Measurements from ENCODE around the gene HIF3A. TPM values are rescaled to one million over a fixed set of nuclear protein-coding genes. Genes with fewer than 3 reads are reported as not detected.

Gene HIF3A
- total and polyA plus RNA-seq, 2 donors (not counting 3 experiments of a cell fraction or from before 2014, with no cell fraction given) = 8.1 to 8.5 TPM

DNA sequence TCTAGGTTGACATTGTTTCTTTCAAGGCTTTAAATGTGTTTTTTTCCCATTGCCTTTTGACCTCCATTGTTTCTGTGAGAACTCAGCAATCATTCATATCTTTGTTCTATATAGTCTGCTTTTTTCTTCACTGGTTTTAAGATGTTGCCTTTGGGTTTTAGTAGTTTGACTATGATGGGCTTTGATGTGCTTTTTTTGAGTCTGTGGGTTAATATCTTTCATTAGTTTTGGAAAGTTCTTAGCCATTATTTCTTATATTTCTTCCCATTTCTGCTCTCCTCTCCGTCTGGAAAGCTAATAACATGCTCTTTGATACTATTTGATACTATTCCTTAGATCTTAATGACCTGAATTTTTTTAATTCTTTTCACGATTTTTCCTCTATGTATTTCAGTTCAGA, 83.8 kb downstream of the HIF3A start:
- ChIA-PET POLR2A (no interaction called here), CTCF (interaction anchor here (1.3 kb wide), 1 partner anchor 100 kb away, joined by 3 read pairs; no protein-coding TSS in a partner anchor)
- Histone ChIP-seq H3K4me3 (replicated peaks in 1 of 3; ENCODE audit: insufficient read depth in 1 of 3, low read depth in 1 of 3, low read length in 3 of 3) (no peak overlapping the region), H3K27ac (ENCODE audit: insufficient read depth, low read depth, low read length) (no peak overlapping the region), H3K9ac (replicated peaks; ENCODE audit: extremely low read depth, insufficient read depth, low read length) (no peak overlapping the region), H3K9me3 (replicated peaks; ENCODE audit: control insufficient read depth, insufficient read depth, low read length) (no peaks in the 10 kb centered on the region), H3K27me3 (ENCODE audit: control insufficient read depth in 2 of 2, insufficient read depth in 2 of 2, low read length in 2 of 2) (no peaks in the 10 kb centered on the region), H3K79me2 (ENCODE audit: control insufficient read depth, insufficient read depth, low read length) (peaks cover 19% of the 10 kb centered on the region), H3K9me1 (replicated peaks; ENCODE audit: control insufficient read depth, extremely low read depth, insufficient read depth, low read length) (no peaks in the 10 kb centered on the region), H2AFZ (ENCODE audit: low read depth, low read length) (no peak overlapping the region), H4K20me1 (replicated peaks; ENCODE audit: control insufficient read depth, extremely low read depth, insufficient read depth, low read length) (no peaks in the 10 kb centered on the region), H3K4me1 (ENCODE audit: control insufficient read depth, extremely low read depth, insufficient read depth, low read length) (no peaks in the 10 kb centered on the region), H3K36me3 (ENCODE audit: control insufficient read depth in 2 of 2, extremely low read depth in 1 of 2, insufficient read depth in 2 of 2, low read length in 2 of 2) (peaks cover 28 to 38% of the 10 kb centered on the region in 2 experiments), H3K4me2 (ENCODE audit: insufficient read depth, low read length) (no peak overlapping the region)
- no TSS peak for BruUV-seq (replicated peaks)
- peak; percentile 34 for DNase-seq (ENCODE audit: low read depth, low spot score)
- intact Hi-C loops (cut with micrococcal nuclease) = no loop called here
- TF ChIP-seq FOS (IDR thresholded peaks at IDR 0.05; ENCODE audit: borderline replicate concordance, insufficient read depth, low read length) = no peak
- no peak for TF ChIP-seq POLR2A (IDR thresholded peaks at IDR 0.05; ENCODE audit: low read depth, low read length)
- no peak for TF ChIP-seq MYC (IDR thresholded peaks at IDR 0.05; ENCODE audit: low read depth, low read length)
- TF ChIP-seq, protein P1, sequence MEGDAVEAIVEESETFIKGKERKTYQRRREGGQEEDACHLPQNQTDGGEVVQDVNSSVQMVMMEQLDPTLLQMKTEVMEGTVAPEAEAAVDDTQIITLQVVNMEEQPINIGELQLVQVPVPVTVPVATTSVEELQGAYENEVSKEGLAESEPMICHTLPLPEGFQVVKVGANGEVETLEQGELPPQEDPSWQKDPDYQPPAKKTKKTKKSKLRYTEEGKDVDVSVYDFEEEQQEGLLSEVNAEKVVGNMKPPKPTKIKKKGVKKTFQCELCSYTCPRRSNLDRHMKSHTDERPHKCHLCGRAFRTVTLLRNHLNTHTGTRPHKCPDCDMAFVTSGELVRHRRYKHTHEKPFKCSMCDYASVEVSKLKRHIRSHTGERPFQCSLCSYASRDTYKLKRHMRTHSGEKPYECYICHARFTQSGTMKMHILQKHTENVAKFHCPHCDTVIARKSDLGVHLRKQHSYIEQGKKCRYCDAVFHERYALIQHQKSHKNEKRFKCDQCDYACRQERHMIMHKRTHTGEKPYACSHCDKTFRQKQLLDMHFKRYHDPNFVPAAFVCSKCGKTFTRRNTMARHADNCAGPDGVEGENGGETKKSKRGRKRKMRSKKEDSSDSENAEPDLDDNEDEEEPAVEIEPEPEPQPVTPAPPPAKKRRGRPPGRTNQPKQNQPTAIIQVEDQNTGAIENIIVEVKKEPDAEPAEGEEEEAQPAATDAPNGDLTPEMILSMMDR (IDR thresholded peaks at IDR 0.05; ENCODE audit: extremely low read depth in 1 of 2, insufficient read depth in 1 of 2, low read depth in 1 of 2, low read length in 2 of 2) = no peak
- no peak for TF ChIP-seq GATA2 (IDR thresholded peaks at IDR 0.05; ENCODE audit: insufficient read depth, insufficient read length, low read depth, low read length)
- TF ChIP-seq JUN (IDR thresholded peaks at IDR 0.05; ENCODE audit: borderline replicate concordance, insufficient read depth, insufficient read length, low read depth) = no peak
- no peak for TF ChIP-seq POLR2AphosphoS5 (IDR thresholded peaks at IDR 0.05; ENCODE audit: insufficient read depth, low read depth, low read length)
- TF ChIP-seq, protein P2, sequence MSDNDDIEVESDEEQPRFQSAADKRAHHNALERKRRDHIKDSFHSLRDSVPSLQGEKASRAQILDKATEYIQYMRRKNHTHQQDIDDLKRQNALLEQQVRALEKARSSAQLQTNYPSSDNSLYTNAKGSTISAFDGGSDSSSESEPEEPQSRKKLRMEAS (IDR thresholded peaks at IDR 0.05; ENCODE audit: insufficient read depth, insufficient read length) = no peak
- TF ChIP-seq EZH2 (IDR thresholded peaks at IDR 0.05; ENCODE audit: borderline replicate concordance, low read depth, low read length, severe bottlenecking) = no peak
- FAIRE-seq = no peak
- dilution Hi-C loops (cut with MboI; ENCODE audit: extremely low pct_ligation_motif_present, low sequenced_read_pairs) = no loop called here
